OCI-LY1 (cell line): Measurements from ENCODE around the gene MAFG.
A peak's percentile ranks its signal among the peaks of the same experiment; 100 is the strongest.

Source experiments
- H2AFZ ChIP-seq: fragments of 200-600 bp; sonication (generic), shearing (Covaris generic); 2 replicates; pipeline ENCODE4 v1.6.0; 2014; ENCODE audit warnings: antibody characterized with exemption, mild to moderate bottlenecking, low read length
- H3F3A ChIP-seq: fragments of 200-600 bp; sonication (generic), shearing (Covaris generic); 2 replicates; pipeline ENCODE4 v1.6.0; 2014; ENCODE audit warnings: mild to moderate bottlenecking, antibody characterized with exemption, low read length, moderate library complexity; ENCODE audit not compliant: insufficient read depth
- H3K27ac ChIP-seq: fragments of 200-600 bp; sonication (generic); 2 replicates; pipeline ENCODE4 v1.5.1; 2014; ENCODE audit warnings: low read length, mixed run types, mild to moderate bottlenecking, low read depth; ENCODE audit not compliant: poor library complexity, severe bottlenecking
- H3K27me3 ChIP-seq: fragments of 200-600 bp; sonication (generic); 2 replicates; pipeline ENCODE4 v1.6.0; 2014; ENCODE audit warnings: antibody characterized with exemption, mild to moderate bottlenecking, low read length, moderate library complexity; ENCODE audit not compliant: insufficient read depth
- H3K36me3 ChIP-seq: fragments of 200-600 bp; sonication (generic); 2 replicates; pipeline ENCODE4 v1.6.1; 2014; ENCODE audit warnings: mild to moderate bottlenecking, antibody characterized with exemption, low read length, moderate library complexity, mixed read lengths; ENCODE audit not compliant: insufficient read depth
- H3K4me1 ChIP-seq: fragments of 200-600 bp; sonication (generic); 2 replicates; pipeline ENCODE4 v1.5.1; 2014; ENCODE audit warnings: mild to moderate bottlenecking, low read length, moderate library complexity; ENCODE audit not compliant: insufficient read depth, severe bottlenecking
- H3K4me2 ChIP-seq: fragments of 200-600 bp; sonication (generic), shearing (Covaris generic); 2 replicates; pipeline ENCODE4 v1.6.1; 2014; ENCODE audit warnings: low read length
- H3K4me3 ChIP-seq: fragments of 200-600 bp; sonication (generic); 2 replicates; pipeline ENCODE4 v1.5.1; 2014; ENCODE audit warnings: low read length, low read depth, mild to moderate bottlenecking, mixed read lengths; ENCODE audit not compliant: poor library complexity, severe bottlenecking
- H3K79me2 ChIP-seq: fragments of 200-600 bp; shearing (Covaris generic); 2 replicates; pipeline ENCODE4 v1.6.1; 2016; ENCODE audit warnings: mixed run types, low read length, mixed read lengths; ENCODE audit not compliant: insufficient read depth
- H3K9ac ChIP-seq: fragments of 200-600 bp; sonication (generic), shearing (Covaris generic); 2 replicates; pipeline ENCODE4 v1.6.1; 2014; ENCODE audit warnings: mild to moderate bottlenecking, low read length, mixed read lengths
- H3K9me2 ChIP-seq: fragments of 200-600 bp; sonication (generic), shearing (Covaris generic); 2 replicates; pipeline ENCODE4 v1.6.1; 2014; ENCODE audit warnings: low read depth, mild to moderate bottlenecking, low read length, mixed read lengths
- H3K9me3 ChIP-seq: fragments of 200-600 bp; shearing (Covaris generic); 2 replicates; pipeline ENCODE4 v1.6.1; 2014; ENCODE audit warnings: low read length, mixed read lengths
- H4K20me1 ChIP-seq: fragments of 200-600 bp; sonication (generic), shearing (Covaris generic); 2 replicates; pipeline ENCODE4 v1.6.0; 2016; ENCODE audit warnings: mild to moderate bottlenecking, low read length; ENCODE audit not compliant: insufficient read depth
- EZH2 ChIP-seq: fragments of 200-600 bp; sonication (generic), shearing (Covaris generic); IDR thresholded peaks from 2 replicates; pipeline ENCODE4 v1.8.0; 2017; ENCODE audit warnings: borderline replicate concordance, mixed run types, mild to moderate bottlenecking, antibody characterized with exemption, low read length, moderate library complexity, mixed read lengths
- TF ChIP-seq, protein P1 (sequence below): fragments of 200-600 bp; sonication (generic), shearing (Covaris generic); IDR thresholded peaks from 2 replicates; pipeline ENCODE4 v1.5.1; 2017; ENCODE audit warnings: mild to moderate bottlenecking, antibody characterized with exemption, low read length, moderate library complexity, mixed read lengths

The MAFG gene

GRCh38 chr17:81928544-81929252 lies 1.2 kb upstream of the MAFG start:
- Histone ChIP-seq H3K27me3 (no peaks in the 10 kb centered on the region; the same call in 1 of the 2 replicates), H3K9ac (peak overlapping the region; percentile 20; the same call in 1 of the 2 replicates), H4K20me1 (no peaks in the 10 kb centered on the region), H3K79me2 (peaks cover 24% of the 10 kb centered on the region), H3K4me2 (peak overlapping the region; percentile 50), H3K9me2 (no peaks in the 10 kb centered on the region), H3F3A (no peaks in the 10 kb centered on the region), H3K9me3 (no peaks in the 10 kb centered on the region), H3K4me1 (peaks cover 33% of the 10 kb centered on the region), H2AFZ (no peak overlapping the region), H3K36me3 (no peaks in the 10 kb centered on the region), H3K4me3 (peak overlapping the region; percentile 43), H3K27ac (no peak overlapping the region)
- TF ChIP-seq, protein P1, sequence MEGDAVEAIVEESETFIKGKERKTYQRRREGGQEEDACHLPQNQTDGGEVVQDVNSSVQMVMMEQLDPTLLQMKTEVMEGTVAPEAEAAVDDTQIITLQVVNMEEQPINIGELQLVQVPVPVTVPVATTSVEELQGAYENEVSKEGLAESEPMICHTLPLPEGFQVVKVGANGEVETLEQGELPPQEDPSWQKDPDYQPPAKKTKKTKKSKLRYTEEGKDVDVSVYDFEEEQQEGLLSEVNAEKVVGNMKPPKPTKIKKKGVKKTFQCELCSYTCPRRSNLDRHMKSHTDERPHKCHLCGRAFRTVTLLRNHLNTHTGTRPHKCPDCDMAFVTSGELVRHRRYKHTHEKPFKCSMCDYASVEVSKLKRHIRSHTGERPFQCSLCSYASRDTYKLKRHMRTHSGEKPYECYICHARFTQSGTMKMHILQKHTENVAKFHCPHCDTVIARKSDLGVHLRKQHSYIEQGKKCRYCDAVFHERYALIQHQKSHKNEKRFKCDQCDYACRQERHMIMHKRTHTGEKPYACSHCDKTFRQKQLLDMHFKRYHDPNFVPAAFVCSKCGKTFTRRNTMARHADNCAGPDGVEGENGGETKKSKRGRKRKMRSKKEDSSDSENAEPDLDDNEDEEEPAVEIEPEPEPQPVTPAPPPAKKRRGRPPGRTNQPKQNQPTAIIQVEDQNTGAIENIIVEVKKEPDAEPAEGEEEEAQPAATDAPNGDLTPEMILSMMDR, result no peak

- no peak for TF ChIP-seq EZH2
- TF ChIP-seq, protein P1, result no peak
- H2AFZ ChIP-seq, result no peak overlapping the region
- H3K9ac ChIP-seq, result peak overlapping the region; percentile 90
- no peaks in the 10 kb centered on the region for H3K9me2 ChIP-seq
- no peaks in the 10 kb centered on the region for H3F3A ChIP-seq
- H3K27me3 ChIP-seq, result no peaks in the 10 kb centered on the region
- H3K4me1 ChIP-seq, result peaks cover 36% of the 10 kb centered on the region
- H3K36me3 ChIP-seq, result peaks cover 5% of the 10 kb centered on the region; the same call in 1 of the 2 replicates
- H3K4me2 ChIP-seq, result peak overlapping the region; percentile 79
- H3K27ac ChIP-seq, result peak overlapping the region; percentile 74
- peaks cover 24% of the 10 kb centered on the region for H3K79me2 ChIP-seq
- H4K20me1 ChIP-seq, result no peaks in the 10 kb centered on the region
- H3K9me3 ChIP-seq, result no peaks in the 10 kb centered on the region
- H3K4me3 ChIP-seq, result peak overlapping the region; percentile 86
These were observed 333 bp downstream of the MAFG start for GRCh38 chr17:81927152-81927652.

DNA sequence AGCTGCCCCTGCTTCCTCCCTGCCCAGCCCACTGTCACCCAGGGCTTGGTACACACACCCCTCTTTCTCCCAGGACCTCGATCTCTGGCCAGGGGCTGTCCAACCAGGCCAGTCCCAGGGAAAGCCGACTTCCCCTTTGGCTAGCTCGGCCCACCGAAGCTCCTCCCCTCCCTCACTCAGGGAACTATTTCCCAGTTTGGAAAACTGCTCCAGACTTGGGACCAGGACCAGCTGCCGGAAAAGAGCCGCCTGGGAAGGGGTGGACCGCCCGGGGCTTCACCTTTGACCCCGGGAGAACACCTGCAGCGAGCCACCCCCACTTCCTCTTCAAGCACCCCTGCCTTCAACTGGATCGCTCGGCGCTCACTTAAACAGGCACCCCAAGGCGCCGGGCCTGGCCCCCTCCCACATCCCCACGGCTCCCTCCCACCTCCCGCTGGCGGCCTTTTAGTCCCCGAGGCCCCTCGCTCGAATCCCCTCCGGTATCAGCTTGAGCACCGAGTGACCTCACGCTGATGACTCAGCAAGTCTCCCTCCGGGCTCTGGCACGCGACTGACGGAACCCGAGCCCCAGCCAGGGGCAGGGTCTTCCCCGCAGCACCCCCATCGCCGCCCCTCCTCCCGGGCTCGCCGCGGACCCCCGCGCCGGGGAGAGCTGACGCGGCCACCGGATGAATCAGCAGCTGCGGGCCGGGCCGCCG lies 934 bp downstream of the MAFG start:
- H3K79me2 ChIP-seq, result peaks cover 24% of the 10 kb centered on the region
- H3K4me3 ChIP-seq, result peak overlapping the region; percentile 86
- H2AFZ ChIP-seq, result no peak overlapping the region
- H3K4me2 ChIP-seq, result peak overlapping the region; percentile 79
- TF ChIP-seq, protein P1, result no peak
- TF ChIP-seq EZH2, result no peak
- no peaks in the 10 kb centered on the region for H3K9me2 ChIP-seq
- peak overlapping the region; percentile 74 for H3K27ac ChIP-seq
- no peaks in the 10 kb centered on the region for H3K9me3 ChIP-seq
- no peaks in the 10 kb centered on the region for H3F3A ChIP-seq
- peaks cover 36% of the 10 kb centered on the region for H3K4me1 ChIP-seq
- no peaks in the 10 kb centered on the region for H3K27me3 ChIP-seq
- peaks cover 9% of the 10 kb centered on the region; the same call in 1 of the 2 replicates for H3K36me3 ChIP-seq
- H4K20me1 ChIP-seq, result no peaks in the 10 kb centered on the region
- H3K9ac ChIP-seq, result peak overlapping the region; percentile 90
